Hematopoietic multipotent progenitor cell treated with erythropoietin and hydrocortisone succinate and interleukin-3 and kit ligand, for 8 days (in vitro differentiated cells): ENCODE data around the gene CHN1.

Experiments used
- DNase-seq: peaks from one replicate; pipeline ENCODE4 v3.0.0-alpha.2; 2015

The CHN1 gene

GRCh38 chr2:174970092-174970491, 35.1 kb downstream of the CHN1 start:
- no peak for DNase-seq

- no peak for DNase-seq
Observed at GRCh38 chr2:174969091-174969734, 36.0 kb downstream of the CHN1 start.

GRCh38 chr2:174967691-174968260, 37.4 kb downstream of the CHN1 start:
- no peak for DNase-seq

- DNase-seq = no peak
Observed at GRCh38 chr2:174967086-174967485, 38.1 kb downstream of the CHN1 start.

- DNase-seq = no peak
Observed at GRCh38 chr2:174965992-174966744, 39.0 kb downstream of the CHN1 start.

GRCh38 chr2:174965551-174965950, 39.6 kb downstream of the CHN1 start:
- no peak for DNase-seq

GRCh38 chr2:174964404-174964803, 40.8 kb downstream of the CHN1 start:
- no peak for DNase-seq

GRCh38 chr2:174963437-174964400, 41.5 kb downstream of the CHN1 start:
- DNase-seq = no peak

GRCh38 chr2:174959787-174960186, 45.4 kb downstream of the CHN1 start:
- no peak for DNase-seq

GRCh38 chr2:174957050-174957449, 48.1 kb downstream of the CHN1 start:
- no peak for DNase-seq

- DNase-seq = no peak
Observed at GRCh38 chr2:174952607-174953006, 52.6 kb downstream of the CHN1 start.

GRCh38 chr2:174951745-174952144, 53.4 kb downstream of the CHN1 start:
- no peak for DNase-seq

GRCh38 chr2:174949988-174950687, 55.0 kb downstream of the CHN1 start:
- DNase-seq = no peak

GRCh38 chr2:174945601-174946260, 59.5 kb downstream of the CHN1 start:
- DNase-seq = no peak

- no peak for DNase-seq
Observed at GRCh38 chr2:174939046-174939445, 66.1 kb downstream of the CHN1 start.

- DNase-seq = no peak
Observed at GRCh38 chr2:174931724-174932123, 73.5 kb downstream of the CHN1 start.

- DNase-seq = no peak
Observed at GRCh38 chr2:174929786-174930185, 75.4 kb downstream of the CHN1 start.

GRCh38 chr2:174925046-174925784, 80.0 kb downstream of the CHN1 start:
- DNase-seq = no peak

GRCh38 chr2:174924061-174924693, 81.0 kb downstream of the CHN1 start:
- no peak for DNase-seq

- no peak for DNase-seq
Observed at GRCh38 chr2:174919947-174920595, 85.1 kb downstream of the CHN1 start.
